GM21529 (cell line): ENCODE data around the gene SPTSSA.
"Not testable (repeated sequence)": the region's sequence is repeated elsewhere in the genome, so short reads cannot be mapped to it uniquely, and the experiment has no call there.

ENCODE experiments used
- ATAC-seq: cut with Tn5 transposase; IDR thresholded peaks from one replicate; pipeline ENCODE4 v1.9.1; 2021; ENCODE audit not compliant: unreplicated experiment

Gene SPTSSA

GRCh38 chr14:34428102-34428466 is 34.0 kb downstream of the SPTSSA start:
- not testable (repeated sequence) for ATAC-seq

GRCh38 chr14:34426313-34427295 is 35.4 kb downstream of the SPTSSA start:
- no peak for ATAC-seq

DNA sequence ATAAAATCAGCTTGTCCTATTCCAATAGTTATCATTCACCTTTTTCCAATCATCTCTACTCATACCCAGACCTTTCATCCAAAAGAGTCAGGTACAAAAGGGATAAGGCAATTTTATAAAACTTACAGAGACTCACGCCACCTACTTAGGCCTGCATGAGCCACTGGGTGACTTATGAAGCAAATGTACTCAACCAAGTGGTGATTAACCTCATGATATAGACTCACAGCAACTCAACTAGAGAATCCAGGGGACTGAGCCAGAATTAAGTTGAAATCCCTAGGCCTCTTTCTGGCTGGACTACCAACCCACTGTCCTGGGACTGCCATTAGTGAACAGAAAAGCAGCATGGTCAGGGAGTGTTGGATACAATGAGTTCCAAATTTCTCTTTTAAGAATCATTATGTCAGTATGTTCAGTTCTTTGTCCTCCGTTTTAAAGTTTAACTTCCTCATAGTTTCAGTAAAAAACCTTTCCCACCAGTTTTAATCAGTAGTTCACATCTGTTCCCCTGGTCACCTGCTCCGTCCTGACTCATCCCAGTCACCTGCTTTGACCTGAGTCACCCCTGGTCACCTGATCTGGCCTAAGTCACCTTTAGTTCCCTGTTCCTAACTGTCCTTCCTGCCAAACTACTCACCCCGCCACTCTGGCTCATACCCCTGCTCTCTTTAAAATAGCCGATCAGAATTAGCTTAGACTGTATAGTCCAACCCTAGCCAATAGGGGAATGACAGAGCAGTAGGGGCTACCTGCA is 36.8 kb downstream of the SPTSSA start:
- no peak for ATAC-seq

GRCh38 chr14:34424488-34424887 is 37.6 kb downstream of the SPTSSA start:
- ATAC-seq = no peak

- no peak for ATAC-seq
Measured at GRCh38 chr14:34423445-34423844, 38.6 kb downstream of the SPTSSA start.

- ATAC-seq = no peak
Measured at GRCh38 chr14:34420547-34421150, 41.4 kb downstream of the SPTSSA start.

GRCh38 chr14:34409721-34410120 is 52.3 kb downstream of the SPTSSA start:
- no peak for ATAC-seq

- no peak for ATAC-seq
Measured at GRCh38 chr14:34407951-34408350, 54.1 kb downstream of the SPTSSA start.

- ATAC-seq = no peak
Measured at GRCh38 chr14:34404416-34404815, 57.6 kb downstream of the SPTSSA start.

- ATAC-seq = no peak
Measured at GRCh38 chr14:34403646-34404045, 58.4 kb downstream of the SPTSSA start.

- no peak for ATAC-seq
Measured at GRCh38 chr14:34398024-34398423, 64.0 kb downstream of the SPTSSA start.

- no peak for ATAC-seq
Measured at GRCh38 chr14:34387974-34388516, 74.0 kb downstream of the SPTSSA start.

GRCh38 chr14:34386865-34387485 is 75.1 kb downstream of the SPTSSA start:
- ATAC-seq = no peak

- ATAC-seq = not testable (repeated sequence)
Measured at GRCh38 chr14:34385881-34386280, 76.2 kb downstream of the SPTSSA start.

GRCh38 chr14:34383839-34384238 is 78.2 kb downstream of the SPTSSA start:
- no peak for ATAC-seq
